Kidney epithelial cell (primary cell): ENCODE data around the gene RND2. TPM values are rescaled to one million over a fixed set of nuclear protein-coding genes. Genes with fewer than 3 reads are reported as not detected.
A peak's percentile ranks its signal among the peaks of the same experiment; 100 is the strongest.

Experiments used
- DNase-seq: peaks from one replicate; pipeline ENCODE4 v3.0.0-alpha.2; 2010; ENCODE audit warnings: low read depth
- H3K27me3 ChIP-seq: 2 replicates; pipeline ENCODE4 v1.6.0; 2011; ENCODE audit warnings: low read length; ENCODE audit not compliant: control insufficient read depth, insufficient read depth
- H3K36me3 ChIP-seq: 2 replicates; pipeline ENCODE4 v1.5.1; 2011; ENCODE audit warnings: low read length; ENCODE audit not compliant: control insufficient read depth, insufficient read depth
- H3K4me3 ChIP-seq: 2 replicates; pipeline ENCODE4 v1.5.1; 2011; ENCODE audit warnings: low read depth, mild to moderate bottlenecking, control low read depth, low read length
- total RNA-seq: library from RNA; depleted of rRNA; stranded (reverse); fragments of >200 nt; gene quantifications from 2 replicates; pipeline ENCODE4 v1.2.3, GENCODE V29; 2015
- TF ChIP-seq, protein P1 (sequence below): IDR thresholded peaks from 2 replicates; pipeline ENCODE4 v1.5.1; 2011; ENCODE audit warnings: mild to moderate bottlenecking, moderate library complexity, low read length, control low read depth, inconsistent platforms; ENCODE audit not compliant: insufficient read depth, poor library complexity, severe bottlenecking

Gene RND2
- total RNA-seq, 1 donor from 2014 or later = 0.63 TPM

DNA sequence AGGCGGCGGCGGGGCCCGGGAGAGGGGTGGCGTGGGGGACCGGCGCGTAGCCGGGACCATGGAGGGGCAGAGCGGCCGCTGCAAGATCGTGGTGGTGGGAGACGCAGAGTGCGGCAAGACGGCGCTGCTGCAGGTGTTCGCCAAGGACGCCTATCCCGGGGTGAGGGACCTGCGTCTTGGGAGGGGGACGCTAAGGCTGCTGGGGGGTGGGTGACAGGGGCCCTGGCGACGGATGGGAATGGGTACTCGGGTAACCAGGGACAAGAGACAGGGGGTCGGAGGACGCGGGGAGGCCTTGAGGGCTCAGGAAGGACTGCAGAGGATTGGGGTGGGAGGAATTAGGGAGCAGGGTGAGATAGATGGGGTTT, 243 bp downstream of the RND2 start:
- no peak for DNase-seq
- no peaks in the 10 kb centered on the region for H3K36me3 ChIP-seq
- TF ChIP-seq, protein P1, sequence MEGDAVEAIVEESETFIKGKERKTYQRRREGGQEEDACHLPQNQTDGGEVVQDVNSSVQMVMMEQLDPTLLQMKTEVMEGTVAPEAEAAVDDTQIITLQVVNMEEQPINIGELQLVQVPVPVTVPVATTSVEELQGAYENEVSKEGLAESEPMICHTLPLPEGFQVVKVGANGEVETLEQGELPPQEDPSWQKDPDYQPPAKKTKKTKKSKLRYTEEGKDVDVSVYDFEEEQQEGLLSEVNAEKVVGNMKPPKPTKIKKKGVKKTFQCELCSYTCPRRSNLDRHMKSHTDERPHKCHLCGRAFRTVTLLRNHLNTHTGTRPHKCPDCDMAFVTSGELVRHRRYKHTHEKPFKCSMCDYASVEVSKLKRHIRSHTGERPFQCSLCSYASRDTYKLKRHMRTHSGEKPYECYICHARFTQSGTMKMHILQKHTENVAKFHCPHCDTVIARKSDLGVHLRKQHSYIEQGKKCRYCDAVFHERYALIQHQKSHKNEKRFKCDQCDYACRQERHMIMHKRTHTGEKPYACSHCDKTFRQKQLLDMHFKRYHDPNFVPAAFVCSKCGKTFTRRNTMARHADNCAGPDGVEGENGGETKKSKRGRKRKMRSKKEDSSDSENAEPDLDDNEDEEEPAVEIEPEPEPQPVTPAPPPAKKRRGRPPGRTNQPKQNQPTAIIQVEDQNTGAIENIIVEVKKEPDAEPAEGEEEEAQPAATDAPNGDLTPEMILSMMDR = no peak
- peaks cover 10% of the 10 kb centered on the region for H3K27me3 ChIP-seq
- H3K4me3 ChIP-seq = peak overlapping the region; percentile 43

GRCh38 chr17:43025766-43026537, 921 bp downstream of the RND2 start:
- no peak for DNase-seq
- TF ChIP-seq, protein P1 = no peak
- Histone ChIP-seq H3K4me3 (no peak overlapping the region), H3K27me3 (peaks cover 10% of the 10 kb centered on the region), H3K36me3 (no peaks in the 10 kb centered on the region)

- Histone ChIP-seq H3K27me3 (peaks cover 10% of the 10 kb centered on the region), H3K4me3 (no peak overlapping the region), H3K36me3 (no peaks in the 10 kb centered on the region)
- TF ChIP-seq, protein P1 = no peak
- DNase-seq = no peak
Measured at GRCh38 chr17:43026595-43026994, 1.6 kb downstream of the RND2 start.

- TF ChIP-seq, protein P1 = no peak
- Histone ChIP-seq H3K4me3 (no peak overlapping the region), H3K27me3 (peaks cover 10% of the 10 kb centered on the region), H3K36me3 (no peaks in the 10 kb centered on the region)
- DNase-seq = no peak
Measured at GRCh38 chr17:43027091-43028032, 2.3 kb downstream of the RND2 start.

- TF ChIP-seq, protein P1 = no peak
- Histone ChIP-seq H3K27me3 (peaks cover 10% of the 10 kb centered on the region), H3K36me3 (no peaks in the 10 kb centered on the region), H3K4me3 (no peak overlapping the region)
- DNase-seq = no peak
Measured at GRCh38 chr17:43028221-43028861, 3.3 kb downstream of the RND2 start.
